HEK293 (cell line): ENCODE measurements around the gene NECTIN1.

ENCODE experiments used
- CTCF ChIA-PET: fragments of 350-600 bp; formaldehyde crosslinking; extraction: SDS; loops from one replicate; lab custom pipeline; 2021; ENCODE audit warnings: antibody characterized with exemption; lab: Yijun Ruan, JAX
- POLR2A ChIA-PET: fragments of 300-600 bp; formaldehyde crosslinking; extraction: SDS; loops from one replicate; lab custom pipeline; 2020; ENCODE audit warnings: antibody characterized with exemption, inconsistent platforms; lab: Yijun Ruan, JAX
- H3K27ac ChIP-seq: fragments of 200-500 bp; sonication (Bioruptor generic); 2 replicates; pipeline ENCODE4 v1.5.1; 2014; ENCODE audit warnings: low read depth, low read length, control low read depth, inconsistent platforms; ENCODE audit errors: extremely low read depth
- H3K36me3 ChIP-seq, 2 experiments: fragments of 200-500 bp in 1 of 2; sonication (Bioruptor generic) in 1 of 2; 1 replicate in 1 of 2; 2 replicates in 1 of 2; pipeline ENCODE4 v1.5.1; 2014 to 2017; ENCODE audit warnings: inconsistent platforms in 2 of 2, low read length in 2 of 2; ENCODE audit not compliant: control insufficient read depth in 2 of 2, insufficient read depth in 1 of 2
- H3K4me1 ChIP-seq: fragments of 200-500 bp; sonication (Bioruptor generic); 2 replicates; pipeline ENCODE4 v1.5.1; 2014; ENCODE audit warnings: mild to moderate bottlenecking, low read length, inconsistent platforms; ENCODE audit not compliant: control insufficient read depth, insufficient read depth
- H3K4me3 ChIP-seq: 2 replicates; pipeline ENCODE4 v1.5.1; 2011; ENCODE audit warnings: low read depth, mild to moderate bottlenecking, control low read depth, low read length, moderate library complexity
- H3K9me3 ChIP-seq: fragments of 200-500 bp; sonication (Bioruptor generic); 2 replicates; pipeline ENCODE4 v1.5.1; 2014; ENCODE audit warnings: low read depth, low read length, inconsistent platforms; ENCODE audit not compliant: control insufficient read depth, insufficient read depth
- MEIS1 ChIP-seq: sonication (generic); formaldehyde crosslinking; IDR thresholded peaks from 2 replicates; pipeline ENCODE4 v1.8.1; 2022; ENCODE audit warnings: missing genetic modification reagents, mild to moderate bottlenecking, borderline replicate concordance
- RBAK ChIP-seq: fragments of 450-650 bp; formaldehyde crosslinking; IDR thresholded peaks from 2 replicates; pipeline ENCODE4 v1.5.1; 2016; ENCODE audit warnings: missing biosample characterization, missing genetic modification characterization
- REPIN1 ChIP-seq: fragments of 450-650 bp; formaldehyde crosslinking; IDR thresholded peaks from 2 replicates; pipeline ENCODE4 v1.5.1; 2017; ENCODE audit warnings: missing biosample characterization, missing genetic modification characterization, low read depth
- ZBTB1 ChIP-seq: fragments of 450-650 bp; formaldehyde crosslinking; IDR thresholded peaks from 2 replicates; pipeline ENCODE4 v1.5.1; 2016; ENCODE audit warnings: missing biosample characterization, missing genetic modification characterization
- ZBTB17 ChIP-seq: fragments of 450-650 bp; formaldehyde crosslinking; IDR thresholded peaks from 2 replicates; pipeline ENCODE4 v1.5.1; 2016; ENCODE audit warnings: missing biosample characterization, missing genetic modification characterization
- ZNF133 ChIP-seq: fragments of 450-650 bp; formaldehyde crosslinking; IDR thresholded peaks from 2 replicates; pipeline ENCODE4 v1.5.1; 2016; ENCODE audit warnings: missing biosample characterization, missing genetic modification characterization
- ZNF146 ChIP-seq: fragments of 450-650 bp; formaldehyde crosslinking; IDR thresholded peaks from 2 replicates; pipeline ENCODE4 v1.5.1; 2016; ENCODE audit warnings: missing biosample characterization, missing genetic modification characterization
- ZNF16 ChIP-seq: fragments of 450-650 bp; formaldehyde crosslinking; IDR thresholded peaks from 2 replicates; pipeline ENCODE4 v1.5.1; 2016; ENCODE audit warnings: low read depth, missing biosample characterization, missing genetic modification characterization
- ZNF2 ChIP-seq: fragments of 450-650 bp; formaldehyde crosslinking; IDR thresholded peaks from 2 replicates; pipeline ENCODE4 v1.5.1; 2016; ENCODE audit warnings: missing biosample characterization, missing genetic modification characterization
- ZNF37A ChIP-seq: fragments of 450-650 bp; IDR thresholded peaks from 2 replicates; pipeline ENCODE4 v1.5.1; 2018; ENCODE audit warnings: missing biosample characterization, missing genetic modification characterization
- ZNF391 ChIP-seq: fragments of 450-650 bp; formaldehyde crosslinking; IDR thresholded peaks from 2 replicates; pipeline ENCODE4 v1.5.1; 2016; ENCODE audit warnings: low read depth, missing biosample characterization, missing genetic modification characterization, borderline replicate concordance
- ZNF423 ChIP-seq: fragments of 450-650 bp; formaldehyde crosslinking; IDR thresholded peaks from 2 replicates; pipeline ENCODE4 v1.5.1; 2016; ENCODE audit warnings: missing biosample characterization, missing genetic modification characterization
- ZNF426 ChIP-seq: fragments of 450-650 bp; formaldehyde crosslinking; IDR thresholded peaks from 2 replicates; pipeline ENCODE4 v1.5.1; 2017; ENCODE audit warnings: missing biosample characterization, missing genetic modification characterization, mild to moderate bottlenecking, inconsistent platforms, moderate library complexity
- ZNF48 ChIP-seq: fragments of 450-650 bp; formaldehyde crosslinking; IDR thresholded peaks from 2 replicates; pipeline ENCODE4 v1.5.1; 2016; ENCODE audit warnings: missing biosample characterization, missing genetic modification characterization
- ZNF521 ChIP-seq: fragments of 450-650 bp; formaldehyde crosslinking; IDR thresholded peaks from 2 replicates; pipeline ENCODE4 v1.5.1; 2017; ENCODE audit warnings: missing biosample characterization, mild to moderate bottlenecking, missing genetic modification characterization
- ZNF530 ChIP-seq: fragments of 450-650 bp; formaldehyde crosslinking; IDR thresholded peaks from 2 replicates; pipeline ENCODE4 v1.5.1; 2016; ENCODE audit warnings: low read depth, missing biosample characterization, missing genetic modification characterization
- ZNF701 ChIP-seq: fragments of 450-650 bp; formaldehyde crosslinking; IDR thresholded peaks from 2 replicates; pipeline ENCODE4 v1.5.1; 2016; ENCODE audit warnings: missing biosample characterization, missing genetic modification characterization
- ZNF707 ChIP-seq: fragments of 450-650 bp; formaldehyde crosslinking; IDR thresholded peaks from 2 replicates; pipeline ENCODE4 v1.5.1; 2016; ENCODE audit warnings: missing biosample characterization, missing genetic modification characterization
- ZSCAN23 ChIP-seq: fragments of 450-650 bp; formaldehyde crosslinking; IDR thresholded peaks from 2 replicates; pipeline ENCODE4 v1.5.1; 2016; ENCODE audit warnings: missing biosample characterization, missing genetic modification characterization
- ZXDB ChIP-seq: fragments of 450-650 bp; formaldehyde crosslinking; IDR thresholded peaks from 2 replicates; pipeline ENCODE4 v1.5.1; 2016; ENCODE audit warnings: missing biosample characterization, missing genetic modification characterization
- TF ChIP-seq, protein P1 (sequence below): fragments of 450-650 bp; formaldehyde crosslinking; IDR thresholded peaks from 2 replicates; pipeline ENCODE4 v1.5.1; 2016; ENCODE audit warnings: missing biosample characterization, missing genetic modification characterization, low read depth
- TF ChIP-seq, protein P2 (sequence below): fragments of 450-650 bp; IDR thresholded peaks from 2 replicates; pipeline ENCODE4 v1.5.1; 2018; ENCODE audit warnings: missing biosample characterization, mild to moderate bottlenecking, missing genetic modification characterization
- TF ChIP-seq, protein P3 (sequence below): fragments of 450-650 bp; formaldehyde crosslinking; IDR thresholded peaks from 2 replicates; pipeline ENCODE4 v1.5.1; 2016; ENCODE audit warnings: missing biosample characterization, missing genetic modification characterization
- TF ChIP-seq, protein P4 (sequence below): fragments of 450-650 bp; IDR thresholded peaks from 2 replicates; pipeline ENCODE4 v1.5.1; 2018; ENCODE audit warnings: missing biosample characterization, missing genetic modification characterization

Gene NECTIN1

DNA sequence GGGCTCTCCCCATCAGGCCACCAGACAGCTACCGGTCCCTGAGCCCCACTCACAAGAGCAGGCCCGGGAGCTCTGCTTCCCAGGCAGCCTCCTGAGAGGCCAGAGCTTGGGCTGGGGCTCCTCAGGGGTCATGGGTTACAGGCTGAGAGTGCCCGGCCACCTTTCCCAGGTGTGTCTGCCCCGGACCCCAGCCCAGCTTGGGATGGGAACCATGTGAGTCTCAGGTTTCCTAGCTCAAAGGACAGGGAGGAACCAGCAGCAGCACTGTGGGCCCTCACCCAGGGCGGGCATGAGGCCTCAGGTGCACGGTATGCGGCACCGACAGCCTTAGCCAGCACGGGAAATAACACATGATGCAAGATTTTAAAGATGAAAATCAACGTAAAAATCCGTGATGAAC is 90.1 kb downstream of the NECTIN1 start:
- no peak for TF ChIP-seq ZNF37A (tag by site-specific recombination)
- TF ChIP-seq, protein P1, sequence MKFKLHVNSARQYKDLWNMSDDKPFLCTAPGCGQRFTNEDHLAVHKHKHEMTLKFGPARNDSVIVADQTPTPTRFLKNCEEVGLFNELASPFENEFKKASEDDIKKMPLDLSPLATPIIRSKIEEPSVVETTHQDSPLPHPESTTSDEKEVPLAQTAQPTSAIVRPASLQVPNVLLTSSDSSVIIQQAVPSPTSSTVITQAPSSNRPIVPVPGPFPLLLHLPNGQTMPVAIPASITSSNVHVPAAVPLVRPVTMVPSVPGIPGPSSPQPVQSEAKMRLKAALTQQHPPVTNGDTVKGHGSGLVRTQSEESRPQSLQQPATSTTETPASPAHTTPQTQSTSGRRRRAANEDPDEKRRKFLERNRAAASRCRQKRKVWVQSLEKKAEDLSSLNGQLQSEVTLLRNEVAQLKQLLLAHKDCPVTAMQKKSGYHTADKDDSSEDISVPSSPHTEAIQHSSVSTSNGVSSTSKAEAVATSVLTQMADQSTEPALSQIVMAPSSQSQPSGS (tag by site-specific recombination): no peak
- TF ChIP-seq MEIS1 (CRISPR knock-in tag): no peak
- TF ChIP-seq, protein P2, sequence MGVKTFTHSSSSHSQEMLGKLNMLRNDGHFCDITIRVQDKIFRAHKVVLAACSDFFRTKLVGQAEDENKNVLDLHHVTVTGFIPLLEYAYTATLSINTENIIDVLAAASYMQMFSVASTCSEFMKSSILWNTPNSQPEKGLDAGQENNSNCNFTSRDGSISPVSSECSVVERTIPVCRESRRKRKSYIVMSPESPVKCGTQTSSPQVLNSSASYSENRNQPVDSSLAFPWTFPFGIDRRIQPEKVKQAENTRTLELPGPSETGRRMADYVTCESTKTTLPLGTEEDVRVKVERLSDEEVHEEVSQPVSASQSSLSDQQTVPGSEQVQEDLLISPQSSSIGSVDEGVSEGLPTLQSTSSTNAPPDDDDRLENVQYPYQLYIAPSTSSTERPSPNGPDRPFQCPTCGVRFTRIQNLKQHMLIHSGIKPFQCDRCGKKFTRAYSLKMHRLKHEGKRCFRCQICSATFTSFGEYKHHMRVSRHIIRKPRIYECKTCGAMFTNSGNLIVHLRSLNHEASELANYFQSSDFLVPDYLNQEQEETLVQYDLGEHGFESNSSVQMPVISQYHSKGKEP (tag by site-specific recombination): no peak
- ChIA-PET POLR2A (no interaction called here), CTCF (interaction anchor here (1.2 kb wide), 1 partner anchor 24 kb away, joined by 3 read pairs; no protein-coding TSS in a partner anchor)

DNA sequence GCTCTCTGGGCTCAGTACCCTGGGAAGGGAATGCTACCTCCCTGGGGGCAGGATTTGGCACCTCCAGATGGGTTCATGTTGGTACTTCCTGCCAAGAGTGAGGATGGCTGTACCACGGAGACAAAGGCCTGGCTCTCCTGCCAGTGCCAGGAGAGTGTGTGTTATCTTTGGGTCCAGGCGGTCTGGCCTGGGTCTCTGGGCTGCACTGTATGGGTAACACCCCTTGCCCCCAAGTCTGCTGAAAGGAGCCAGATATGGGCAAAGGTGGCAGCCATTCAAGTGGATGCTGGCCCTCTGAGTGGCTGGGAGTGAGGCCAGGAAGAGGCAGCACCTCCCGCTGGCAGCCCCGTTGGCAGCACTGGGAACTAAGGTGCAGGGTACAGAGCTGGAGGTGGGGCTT is 91.5 kb downstream of the NECTIN1 start:
- Histone ChIP-seq H3K27ac (no peak overlapping the region), H3K36me3 (no peaks in the 10 kb centered on the region), H3K4me3 (no peak overlapping the region), H3K9me3 (no peaks in the 10 kb centered on the region), H3K4me1 (no peaks in the 10 kb centered on the region)
- TF ChIP-seq ZNF423 (tag by site-specific recombination): no peak
- no peak for TF ChIP-seq MEIS1 (CRISPR knock-in tag)
- TF ChIP-seq ZNF707: no peak
- TF ChIP-seq ZNF426 (tag by site-specific recombination): no peak
- no peak for TF ChIP-seq ZNF2 (tag by site-specific recombination)
- TF ChIP-seq ZBTB1: no peak
- no peak for TF ChIP-seq ZNF146
- TF ChIP-seq ZNF133: no peak
- TF ChIP-seq ZNF391 (tag by site-specific recombination): no peak
- TF ChIP-seq ZSCAN23 (tag by site-specific recombination): no peak
- TF ChIP-seq, protein P3, sequence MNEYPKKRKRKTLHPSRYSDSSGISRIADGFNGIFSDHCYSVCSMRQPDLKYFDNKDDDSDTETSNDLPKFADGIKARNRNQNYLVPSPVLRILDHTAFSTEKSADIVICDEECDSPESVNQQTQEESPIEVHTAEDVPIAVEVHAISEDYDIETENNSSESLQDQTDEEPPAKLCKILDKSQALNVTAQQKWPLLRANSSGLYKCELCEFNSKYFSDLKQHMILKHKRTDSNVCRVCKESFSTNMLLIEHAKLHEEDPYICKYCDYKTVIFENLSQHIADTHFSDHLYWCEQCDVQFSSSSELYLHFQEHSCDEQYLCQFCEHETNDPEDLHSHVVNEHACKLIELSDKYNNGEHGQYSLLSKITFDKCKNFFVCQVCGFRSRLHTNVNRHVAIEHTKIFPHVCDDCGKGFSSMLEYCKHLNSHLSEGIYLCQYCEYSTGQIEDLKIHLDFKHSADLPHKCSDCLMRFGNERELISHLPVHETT: no peak
- no peak for TF ChIP-seq ZBTB17 (tag by site-specific recombination)
- TF ChIP-seq RBAK (tag by site-specific recombination): no peak
- POLR2A ChIA-PET: no interaction called here
- CTCF ChIA-PET: no interaction called here

More for the DNA sequence above, 90.1 kb downstream of the NECTIN1 start:
- Histone ChIP-seq H3K4me1 (no peaks in the 10 kb centered on the region), H3K36me3 (no peaks in the 10 kb centered on the region), H3K9me3 (no peaks in the 10 kb centered on the region), H3K27ac (no peak overlapping the region), H3K4me3 (no peak overlapping the region)

DNA sequence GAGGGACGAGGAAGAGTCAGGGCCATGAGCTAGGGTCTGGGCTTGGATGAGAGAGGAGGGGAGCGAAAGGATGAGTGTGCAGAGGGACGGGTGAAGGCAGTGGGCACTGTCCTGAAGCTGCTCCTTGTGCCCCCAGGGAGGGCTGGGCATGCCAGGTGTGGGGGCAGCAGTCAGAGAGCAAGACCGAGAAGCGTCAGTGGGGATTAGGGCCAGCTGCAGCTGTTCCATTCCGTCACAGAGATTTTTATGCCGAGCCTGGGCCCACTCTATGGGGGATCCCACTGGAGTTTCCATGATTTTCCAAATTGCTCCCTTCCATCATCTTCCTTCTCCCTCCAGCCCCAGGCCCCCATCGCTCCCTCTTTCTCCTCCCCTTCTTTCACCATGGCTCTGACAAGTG is 93.2 kb downstream of the NECTIN1 start:
- ChIA-PET CTCF (interaction anchor here (0.7 to 2.9 kb wide), 3 partner anchors 12 to 472 kb away, joined by 3 to 15 read pairs (median 9); no protein-coding TSS in a partner anchor), POLR2A (no interaction called here)
- no peaks in the 10 kb centered on the region for H3K36me3 ChIP-seq
- no peaks in the 10 kb centered on the region for H3K4me1 ChIP-seq
- H3K9me3 ChIP-seq: no peaks in the 10 kb centered on the region
- no peak overlapping the region for H3K4me3 ChIP-seq
- H3K27ac ChIP-seq: no peak overlapping the region
- no peak for TF ChIP-seq ZNF530 (tag by site-specific recombination)
- no peak for TF ChIP-seq ZNF521 (tag by site-specific recombination)
- no peak for TF ChIP-seq ZNF701 (tag by site-specific recombination)
- TF ChIP-seq ZXDB (tag by site-specific recombination): no peak
- TF ChIP-seq, protein P4, sequence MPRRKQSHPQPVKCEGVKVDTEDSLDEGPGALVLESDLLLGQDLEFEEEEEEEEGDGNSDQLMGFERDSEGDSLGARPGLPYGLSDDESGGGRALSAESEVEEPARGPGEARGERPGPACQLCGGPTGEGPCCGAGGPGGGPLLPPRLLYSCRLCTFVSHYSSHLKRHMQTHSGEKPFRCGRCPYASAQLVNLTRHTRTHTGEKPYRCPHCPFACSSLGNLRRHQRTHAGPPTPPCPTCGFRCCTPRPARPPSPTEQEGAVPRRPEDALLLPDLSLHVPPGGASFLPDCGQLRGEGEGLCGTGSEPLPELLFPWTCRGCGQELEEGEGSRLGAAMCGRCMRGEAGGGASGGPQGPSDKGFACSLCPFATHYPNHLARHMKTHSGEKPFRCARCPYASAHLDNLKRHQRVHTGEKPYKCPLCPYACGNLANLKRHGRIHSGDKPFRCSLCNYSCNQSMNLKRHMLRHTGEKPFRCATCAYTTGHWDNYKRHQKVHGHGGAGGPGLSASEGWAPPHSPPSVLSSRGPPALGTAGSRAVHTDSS (tag by site-specific recombination): no peak
- no peak for TF ChIP-seq RBAK (tag by site-specific recombination)
- TF ChIP-seq ZNF16 (tag by site-specific recombination): no peak
- TF ChIP-seq REPIN1: no peak
- TF ChIP-seq ZNF48 (tag by site-specific recombination): no peak
